HG02840 (cell line): Measurements from ENCODE around the gene NAV2.

ENCODE experiments used
- ATAC-seq: cut with Tn5 transposase; IDR thresholded peaks from one replicate; pipeline ENCODE4 v1.9.1; 2021; ENCODE audit warnings: mild to moderate bottlenecking, moderate library complexity, moderate number of reproducible peaks; ENCODE audit not compliant: unreplicated experiment, low FRiP score

Gene NAV2

DNA sequence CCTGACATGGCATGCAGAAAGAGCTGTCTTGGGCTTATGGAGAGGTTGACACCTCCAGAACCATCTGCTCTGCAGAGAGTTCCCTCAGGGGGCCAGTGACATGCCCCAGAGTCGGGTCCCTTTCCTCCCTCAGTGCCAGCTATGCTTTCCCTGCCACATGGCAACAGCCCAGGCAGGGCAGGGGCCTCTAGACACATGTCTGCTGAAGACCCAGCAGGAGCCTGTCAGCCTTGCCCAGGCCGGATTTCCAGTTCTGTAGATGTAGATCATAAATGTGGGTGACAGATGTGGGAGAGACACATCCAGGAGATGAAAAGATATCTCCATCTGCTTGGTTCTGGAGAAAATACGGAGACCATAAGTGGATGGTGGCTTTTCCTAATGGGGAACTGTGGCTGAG, 25.5 kb downstream of the NAV2 start:
- no peak for ATAC-seq

DNA sequence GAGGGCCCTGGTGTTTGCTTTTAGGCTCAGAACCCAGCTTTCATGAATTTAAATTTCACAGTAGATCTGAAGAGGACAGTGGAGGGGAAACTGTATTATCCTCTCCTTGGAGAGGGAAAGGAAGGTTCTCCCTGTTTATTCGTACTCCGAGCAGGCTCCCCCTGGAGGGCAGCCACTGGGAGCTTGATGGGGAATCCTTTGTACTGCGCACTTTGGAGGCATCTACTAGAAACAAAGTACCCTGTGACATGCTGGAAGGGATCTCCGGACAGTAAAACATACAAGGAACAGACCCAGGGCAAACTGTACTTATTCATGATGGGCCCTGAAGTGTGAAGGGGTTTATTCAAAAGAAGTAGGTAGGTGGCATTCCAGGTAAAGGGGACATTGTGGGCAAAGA, 27.2 kb downstream of the NAV2 start:
- no peak for ATAC-seq

DNA sequence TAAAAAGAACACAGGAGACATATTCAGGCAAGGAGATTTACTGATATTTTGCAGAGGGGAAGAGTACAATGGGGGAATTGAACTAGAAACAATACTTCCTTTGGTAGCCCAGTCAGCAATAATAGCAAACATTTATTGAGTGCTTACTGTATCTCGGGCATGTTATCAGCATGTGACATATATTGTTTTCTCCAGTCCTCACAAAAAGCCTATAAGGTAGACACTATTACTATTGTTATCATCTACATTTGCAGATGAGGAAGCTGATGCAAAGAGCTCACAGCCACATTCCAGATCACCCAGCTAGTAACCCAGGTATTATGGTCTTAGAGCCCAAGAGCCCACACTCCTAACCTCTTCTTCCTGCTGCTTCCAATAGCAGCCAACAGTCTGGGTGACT, 27.9 kb downstream of the NAV2 start:
- ATAC-seq = no peak

DNA sequence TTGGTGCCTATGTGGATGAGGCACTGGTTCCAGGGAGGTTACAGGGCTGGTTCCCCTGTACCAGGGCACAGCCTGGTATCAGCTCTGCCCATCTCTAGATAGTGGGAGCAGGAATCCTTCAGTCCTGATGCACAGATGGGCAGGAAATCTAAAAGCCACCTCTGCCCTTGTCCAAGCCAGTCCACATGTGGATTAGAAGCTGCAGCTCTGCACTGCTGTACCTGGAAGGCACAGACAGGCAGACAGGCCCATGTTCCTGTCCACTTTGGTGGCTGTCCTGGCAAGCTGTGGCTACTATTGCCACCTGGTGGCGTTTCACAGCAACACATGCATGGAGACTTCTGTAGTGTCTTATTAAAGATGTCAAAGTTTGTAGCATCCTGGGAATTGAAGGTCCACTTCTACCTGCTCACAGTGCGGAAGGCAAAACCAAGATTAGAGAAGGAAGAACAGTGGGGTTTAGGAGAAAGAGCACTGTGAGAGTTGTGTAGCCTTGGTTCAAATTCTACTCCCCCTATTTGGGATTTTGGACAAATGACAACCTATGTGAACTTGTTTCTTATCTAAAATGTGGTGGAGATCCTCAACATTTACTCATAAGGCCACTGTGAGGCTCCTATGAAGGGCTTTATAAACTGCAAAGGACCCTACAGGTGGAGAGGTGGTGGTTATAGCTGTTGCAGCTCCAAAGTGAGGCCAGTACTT, 30.1 kb downstream of the NAV2 start:
- ATAC-seq = no peak

DNA sequence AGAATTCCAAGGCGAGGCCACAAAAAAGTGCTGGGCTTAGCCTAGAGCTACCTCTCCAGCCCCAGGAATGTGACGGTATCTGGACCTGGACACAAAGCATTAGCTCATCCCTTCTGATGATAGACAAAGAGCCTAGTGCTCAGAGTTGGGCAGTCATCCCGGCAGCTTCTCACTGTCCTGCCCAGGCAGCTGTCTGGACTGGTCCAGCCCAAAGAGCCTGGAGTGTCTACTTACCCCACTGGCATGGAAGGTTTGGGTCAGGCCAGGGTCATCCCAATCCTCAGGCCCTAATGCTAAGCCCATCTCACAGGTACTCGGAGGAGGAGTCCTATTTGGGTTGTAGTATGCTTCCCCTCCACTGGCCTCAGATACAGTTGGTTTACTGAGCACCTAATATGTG, 31.0 kb downstream of the NAV2 start:
- ATAC-seq = no peak

DNA sequence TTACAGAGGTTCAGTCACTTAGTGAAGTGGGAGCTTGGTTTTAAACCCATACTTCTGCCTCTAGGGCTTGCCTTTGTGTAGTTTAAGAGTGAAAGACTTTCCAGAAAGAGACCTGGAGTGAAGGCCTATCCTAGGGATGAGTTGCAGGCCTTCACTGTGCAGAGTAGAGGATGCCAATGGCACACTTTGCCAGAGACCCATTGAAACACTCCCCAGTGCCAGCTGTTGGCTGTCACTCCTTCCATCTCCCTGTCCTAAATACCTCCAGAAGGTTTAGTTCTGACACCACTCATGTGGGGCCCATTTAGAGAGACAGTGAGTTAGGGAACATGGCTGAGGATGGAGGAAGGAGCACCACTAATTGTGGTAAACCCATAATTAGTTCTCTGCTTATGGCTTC, 31.5 kb downstream of the NAV2 start:
- no peak for ATAC-seq

DNA sequence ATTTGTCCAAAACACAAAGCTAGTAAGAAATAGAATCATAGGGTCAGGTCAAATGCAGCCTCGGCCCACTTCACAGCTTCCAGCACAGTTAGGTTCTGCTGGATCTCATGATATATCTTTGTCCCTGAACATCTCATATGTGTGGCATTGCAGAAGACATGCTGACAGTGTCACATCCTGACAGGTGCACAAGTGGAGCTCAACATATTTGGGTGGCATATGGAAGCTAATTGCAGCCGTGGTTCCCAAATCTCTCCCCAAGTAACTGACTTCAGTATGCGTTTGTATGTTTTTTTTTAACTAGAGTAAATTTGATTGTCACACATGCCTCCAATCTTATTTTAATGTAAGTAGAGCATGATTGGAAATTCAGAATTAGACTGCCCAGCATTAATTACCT, 33.4 kb downstream of the NAV2 start:
- ATAC-seq = no peak

DNA sequence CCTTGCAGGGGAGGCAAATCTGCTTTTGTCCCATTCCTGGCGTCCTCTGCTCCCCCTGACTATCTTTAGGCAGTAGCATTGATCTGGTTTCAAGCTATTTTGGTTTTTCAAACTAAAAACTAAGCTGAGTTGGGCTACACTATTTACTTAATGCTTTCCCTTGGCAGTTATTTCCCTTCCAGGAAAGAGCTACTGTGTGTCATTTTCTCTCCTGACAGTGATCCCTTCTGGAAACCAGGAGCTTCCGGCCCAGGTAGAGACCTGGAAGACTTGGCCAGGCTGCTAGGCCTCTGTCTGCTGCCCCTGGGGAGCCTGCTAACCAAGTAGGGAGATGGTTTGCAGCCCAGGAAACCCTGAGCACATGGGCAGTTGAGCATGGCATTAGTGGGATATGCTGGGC, 35.0 kb downstream of the NAV2 start:
- no peak for ATAC-seq

DNA sequence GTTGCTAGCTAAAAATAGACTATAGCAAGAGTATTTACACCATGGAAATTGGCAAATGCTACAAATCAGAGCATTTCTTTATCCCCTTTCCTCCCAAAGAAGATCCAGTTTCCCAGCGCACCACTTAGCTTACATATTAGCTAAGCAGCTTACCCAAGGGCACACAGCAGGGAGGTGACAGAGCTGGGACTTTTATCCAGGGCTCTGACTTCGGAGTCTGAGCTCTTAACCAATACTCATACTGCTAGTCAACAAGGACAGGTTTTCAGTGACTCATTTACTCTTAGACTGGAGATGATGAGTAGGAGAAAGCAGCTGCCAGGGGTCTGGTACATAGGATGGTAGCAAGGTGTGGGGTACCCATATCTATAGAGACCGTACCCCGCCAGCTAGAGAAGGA, 38.4 kb downstream of the NAV2 start:
- no peak for ATAC-seq

DNA sequence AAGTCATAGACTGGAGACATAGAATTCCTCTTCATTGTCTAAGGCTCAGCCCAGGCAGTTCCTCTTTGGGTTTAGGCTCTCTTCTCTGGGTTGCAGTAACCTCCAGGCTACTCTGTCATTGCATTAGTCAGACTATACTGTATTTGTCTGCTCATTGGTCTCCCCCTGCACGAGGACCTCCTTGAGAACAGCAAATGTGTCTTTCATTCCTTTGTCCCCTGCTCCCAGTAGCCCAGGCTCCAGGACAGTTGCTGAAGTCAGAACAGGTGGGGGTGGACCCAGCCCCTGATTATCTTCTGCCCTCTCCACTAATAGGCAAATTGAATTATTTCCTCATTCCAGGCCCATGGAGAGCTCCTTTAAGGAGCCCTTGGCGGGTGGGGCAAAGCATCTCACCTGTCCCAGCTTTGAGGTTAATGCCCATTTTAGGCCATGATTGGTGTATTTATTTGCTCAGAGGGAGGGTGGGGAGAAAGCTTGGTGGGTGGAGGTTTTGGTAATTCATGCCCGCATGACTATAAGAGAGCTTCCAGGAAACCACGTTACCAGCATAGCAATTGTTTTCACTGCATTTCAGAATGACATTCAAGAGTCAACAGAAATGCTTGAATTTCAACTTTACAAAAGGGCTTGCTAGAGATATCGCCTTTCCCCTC, 40.9 kb downstream of the NAV2 start:
- ATAC-seq = no peak

DNA sequence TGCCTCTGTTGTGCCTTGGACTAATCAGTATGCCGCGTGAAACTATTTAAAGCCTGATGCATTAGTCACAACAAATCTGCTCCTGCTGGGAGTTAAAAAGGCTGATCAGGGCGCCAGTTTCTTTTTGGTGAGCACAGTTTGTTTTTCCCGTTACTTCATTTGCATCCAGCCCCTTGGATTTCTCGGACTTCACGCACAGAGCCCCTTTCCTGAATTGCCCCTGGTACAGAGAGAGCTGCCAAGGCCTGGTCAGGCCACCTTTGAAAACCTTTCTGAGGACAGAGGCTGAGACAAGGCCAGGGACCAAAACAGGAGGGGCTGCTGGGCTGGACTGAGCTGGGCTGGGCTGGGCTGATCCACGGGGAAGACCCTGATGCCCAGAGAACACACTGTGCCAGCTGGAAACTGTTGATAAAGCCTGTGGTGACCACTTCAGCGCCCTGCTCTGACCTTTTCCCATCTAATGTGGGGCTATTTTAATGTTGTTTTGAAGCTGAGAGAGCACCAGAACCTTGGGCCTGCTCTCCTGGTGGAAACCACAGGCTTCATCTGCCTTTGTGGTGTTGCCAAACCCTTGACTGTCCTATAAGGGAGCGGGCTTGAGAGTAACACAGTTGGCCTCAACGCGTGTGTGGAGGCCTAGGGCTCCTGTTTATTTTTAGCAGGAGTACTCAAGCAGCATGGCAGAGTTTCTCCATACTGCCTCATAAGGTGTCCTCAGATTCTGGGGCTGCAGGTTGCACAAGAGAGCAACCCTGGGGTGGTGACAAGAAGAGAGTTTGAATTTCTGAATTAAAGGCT, 44.2 kb downstream of the NAV2 start:
- ATAC-seq = no peak

DNA sequence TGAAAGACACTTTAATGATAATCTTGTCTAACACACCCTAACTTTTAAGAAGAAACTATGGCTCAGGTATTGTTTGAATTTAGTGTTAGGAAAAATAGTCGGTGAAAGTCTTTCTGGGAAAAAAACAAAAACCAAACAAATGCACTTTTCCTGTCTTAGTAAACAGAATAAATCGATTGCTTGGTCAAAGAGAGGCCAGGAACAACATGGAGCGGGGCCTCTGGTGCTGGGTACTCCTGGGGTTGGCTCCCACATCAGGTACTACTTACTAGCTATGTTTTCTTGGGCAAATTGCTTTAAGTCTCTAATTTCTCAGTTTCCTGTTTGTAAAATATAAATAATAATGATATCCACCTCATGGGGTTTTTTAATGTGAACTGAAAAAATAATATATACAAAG, 46.8 kb downstream of the NAV2 start:
- ATAC-seq = no peak

DNA sequence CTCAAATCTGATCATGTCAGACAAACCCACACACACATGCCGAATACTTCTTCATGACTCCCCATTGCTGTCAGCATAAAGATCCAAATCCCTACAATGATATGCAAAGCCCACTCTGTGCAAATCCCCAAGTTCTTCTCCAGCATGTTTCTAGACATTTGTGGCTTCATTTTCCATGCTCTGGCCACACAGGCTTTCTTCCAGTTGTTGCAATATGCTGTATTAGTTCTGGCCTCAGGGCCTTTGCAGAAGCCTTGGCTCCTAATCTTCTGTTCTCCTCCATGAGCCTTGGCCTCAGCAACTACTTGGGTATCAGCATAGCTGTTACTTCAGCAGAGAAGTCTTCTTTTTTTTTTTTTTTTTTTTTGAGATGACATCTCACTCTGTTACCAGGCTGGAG, 49.6 kb downstream of the NAV2 start:
- ATAC-seq = no peak

DNA sequence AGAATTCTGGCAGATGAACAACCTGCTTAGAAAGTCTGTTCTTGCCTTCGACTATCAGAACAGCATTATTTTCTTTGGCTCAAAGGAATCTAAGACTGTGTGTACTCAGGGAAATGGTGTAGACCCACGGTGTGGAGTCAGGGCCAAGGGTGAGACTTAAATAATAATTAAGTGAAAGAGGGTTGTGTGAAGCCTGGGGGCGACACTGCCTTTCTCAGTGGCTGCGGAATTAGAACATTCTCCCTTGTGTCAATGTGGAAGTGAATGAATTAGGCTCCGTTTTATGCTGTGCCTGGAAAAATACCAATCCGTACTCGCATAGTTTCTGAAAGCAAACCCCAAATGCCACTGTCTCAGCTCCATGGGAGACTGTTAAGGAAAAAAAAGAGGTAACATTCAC, 50.7 kb downstream of the NAV2 start:
- no peak for ATAC-seq

DNA sequence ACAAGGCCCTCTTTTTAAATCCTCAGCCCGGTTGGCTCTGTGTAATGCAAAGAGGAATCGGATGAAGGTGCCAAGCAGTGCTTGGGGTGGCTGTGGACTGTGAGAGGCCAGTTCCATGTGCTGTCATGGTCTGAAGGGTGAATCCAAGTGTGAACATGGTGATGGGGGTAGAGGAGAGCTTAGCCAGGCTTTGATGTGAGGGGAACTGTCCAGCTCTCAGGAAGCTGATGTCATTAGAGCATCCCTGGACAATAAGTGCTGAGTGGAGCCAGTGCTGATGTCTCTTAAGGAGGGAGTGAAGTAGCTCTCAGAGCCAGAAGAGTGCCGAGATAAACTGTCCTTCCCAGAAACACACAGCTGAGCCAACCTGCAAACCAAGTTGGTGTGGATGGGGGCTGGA, 53.6 kb downstream of the NAV2 start:
- ATAC-seq = no peak

DNA sequence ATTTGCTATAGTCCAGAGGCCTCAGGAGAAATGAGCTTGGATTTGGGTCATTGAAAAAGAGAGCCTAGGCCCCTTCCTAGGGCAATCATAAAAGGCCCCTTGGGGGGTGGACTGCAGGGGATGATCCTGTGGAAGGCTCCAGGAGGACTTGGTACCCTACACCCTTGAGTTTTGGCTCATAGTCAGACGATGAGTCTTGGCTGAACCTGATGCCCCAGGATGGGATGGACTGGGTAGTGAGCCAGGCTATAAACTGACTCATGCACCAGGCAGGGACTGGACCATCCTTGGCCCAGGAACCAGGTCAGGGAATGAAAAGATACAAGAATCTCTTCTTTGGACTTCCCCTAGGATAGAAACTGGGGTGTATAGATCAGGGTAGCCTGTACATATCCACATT, 54.2 kb downstream of the NAV2 start:
- no peak for ATAC-seq

DNA sequence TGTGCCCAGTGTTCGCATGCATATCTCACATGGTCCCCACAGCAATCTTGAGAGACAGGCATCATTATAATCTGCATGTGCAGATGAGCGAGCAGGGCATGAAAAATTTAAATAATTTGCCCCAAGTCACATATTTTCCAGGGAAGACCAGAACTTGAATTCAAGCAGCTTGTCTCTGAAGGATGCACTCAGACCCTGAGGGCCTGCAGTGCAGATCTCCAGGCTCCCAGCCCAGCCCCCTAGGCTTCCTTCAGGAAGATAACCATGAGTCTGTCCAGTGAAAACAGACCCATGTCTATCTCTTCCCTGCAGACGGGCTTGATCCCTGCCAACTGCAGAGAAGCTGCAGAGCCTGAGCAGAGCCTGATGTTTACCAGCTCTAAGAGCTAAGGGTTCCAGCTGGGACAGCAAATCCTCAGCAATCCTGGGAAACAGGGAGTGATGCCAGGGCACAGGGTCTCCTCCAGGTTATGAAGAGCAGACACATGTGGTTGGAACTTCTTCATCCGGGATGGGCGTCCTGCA, 55.1 kb downstream of the NAV2 start:
- ATAC-seq = no peak

DNA sequence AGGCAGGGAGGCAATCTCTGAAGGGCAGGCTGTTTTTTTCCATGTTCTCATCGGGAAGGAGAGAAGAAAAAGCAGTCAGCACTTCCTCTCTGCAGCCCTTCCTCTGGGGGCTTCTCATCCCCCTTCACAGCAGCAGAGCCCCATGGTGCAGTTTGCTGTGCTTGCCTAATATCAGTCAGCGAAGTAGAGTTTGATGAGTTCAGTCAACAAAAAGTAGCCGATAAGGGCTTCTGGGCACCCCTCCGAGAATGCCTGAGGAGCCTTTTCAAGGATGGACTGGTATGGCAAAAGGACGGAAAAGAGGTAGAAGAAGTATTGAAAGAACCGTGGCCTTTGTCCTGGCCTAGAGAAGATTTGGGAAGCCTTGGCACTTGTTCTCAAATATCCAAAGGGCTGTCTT, 55.6 kb downstream of the NAV2 start:
- ATAC-seq = no peak

DNA sequence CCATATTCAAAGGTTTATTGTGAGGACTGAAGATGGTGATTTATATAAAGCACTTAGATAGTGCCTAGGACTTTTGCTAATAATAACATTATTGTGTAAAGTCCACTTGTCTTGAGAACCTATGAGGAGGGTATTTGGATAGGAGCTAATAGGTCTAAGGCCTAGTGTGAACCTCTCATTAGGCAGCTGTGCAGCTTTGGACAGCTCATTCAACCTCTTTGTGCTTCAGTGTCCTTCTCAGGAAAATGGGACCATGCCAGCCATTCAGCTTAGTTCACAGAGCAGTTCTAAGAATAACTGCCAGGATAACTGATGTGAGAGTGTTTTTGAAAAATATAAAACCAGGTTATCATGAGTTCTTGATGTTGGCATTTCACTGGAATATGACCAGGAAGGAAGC, 56.2 kb downstream of the NAV2 start:
- ATAC-seq = no peak

DNA sequence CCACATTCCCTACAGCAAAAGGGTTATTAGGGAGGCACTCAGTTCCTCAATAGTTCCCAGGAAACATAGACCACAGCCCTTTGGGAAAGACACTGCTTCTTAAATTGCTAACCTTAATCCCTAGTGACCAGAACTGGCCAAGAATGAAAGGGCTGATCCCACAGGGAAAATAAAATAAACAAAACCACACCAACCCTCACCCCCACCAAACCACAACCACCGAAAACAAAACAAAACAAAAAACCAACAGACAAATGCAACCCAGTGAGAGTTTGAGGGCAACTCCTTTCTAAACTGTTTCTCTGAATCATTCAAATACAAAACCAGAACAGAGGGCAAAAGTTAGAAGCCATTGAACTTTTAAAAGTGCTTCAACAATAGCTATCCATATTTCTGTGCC, 57.2 kb downstream of the NAV2 start:
- ATAC-seq = no peak

DNA sequence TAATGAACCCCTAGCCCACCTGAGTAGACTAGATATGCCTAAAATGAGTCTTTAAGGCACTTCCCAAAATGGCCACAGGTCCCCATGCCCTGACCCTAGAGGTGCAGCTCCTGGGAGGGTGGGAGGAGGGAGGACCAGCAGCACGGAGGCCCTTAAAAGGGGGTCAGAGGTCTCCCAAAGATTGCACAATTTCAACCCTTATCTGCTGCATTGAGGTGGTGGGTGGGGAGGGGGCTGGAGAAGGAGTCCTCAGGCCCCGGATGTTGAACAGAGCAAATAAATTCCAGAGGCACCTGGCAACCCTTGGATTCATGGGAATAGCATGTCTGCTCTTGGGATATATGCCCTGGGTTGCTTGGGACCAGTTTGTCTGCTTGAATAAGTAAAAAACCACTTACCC, 57.6 kb downstream of the NAV2 start:
- no peak for ATAC-seq

DNA sequence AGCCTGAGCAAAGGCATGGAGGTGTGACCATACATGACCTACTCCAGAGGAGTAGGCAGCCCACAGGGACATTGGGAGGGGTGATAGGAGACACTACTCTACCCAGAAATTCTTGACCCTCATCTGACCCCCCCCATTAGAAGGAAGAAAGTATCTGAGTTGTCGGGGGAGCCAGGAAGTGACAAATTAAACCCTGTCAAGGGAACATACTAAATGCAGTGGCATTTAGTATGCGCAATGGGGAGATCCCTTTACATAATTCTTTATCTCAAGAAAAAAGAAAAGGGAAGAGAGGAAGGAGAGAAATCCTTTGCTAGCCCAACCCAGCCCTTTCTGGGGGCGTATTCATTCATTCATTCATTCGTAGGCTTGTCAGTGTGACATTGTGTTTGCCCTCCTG, 58.8 kb downstream of the NAV2 start:
- ATAC-seq = no peak
